Testis (tissue), 3 donors: ENCODE measurements around the gene ACTR1B. TPM values are rescaled to one million over a fixed set of nuclear protein-coding genes. Genes with fewer than 3 reads are reported as not detected.

Experiments used
- DNase-seq: peaks from one replicate; pipeline ENCODE4 v3.0.0-alpha.2; 2019
- H3K27ac ChIP-seq, 2 donors: fragments of 200-600 bp; sonication (generic); one replicate each; pipeline ENCODE4 v1.5.1; 2019
- H3K27me3 ChIP-seq: fragments of 200-600 bp; sonication (generic); one replicate; pipeline ENCODE4 v1.5.1; 2019
- H3K36me3 ChIP-seq: fragments of 200-600 bp; sonication (generic); one replicate; pipeline ENCODE4 v1.5.1; 2017; ENCODE audit warnings: low read depth; ENCODE audit errors: missing control alignments
- H3K4me1 ChIP-seq: fragments of 200-600 bp; sonication (generic); one replicate; pipeline ENCODE4 v1.5.1; 2019
- H3K4me3 ChIP-seq, 2 donors: fragments of 200-600 bp; sonication (generic); one replicate each; pipeline ENCODE4 v1.5.1; 2017 to 2019
- H3K9me3 ChIP-seq: fragments of 200-600 bp; sonication (generic); one replicate; pipeline ENCODE4 v1.5.1; 2017
- CTCF ChIP-seq, 3 experiments: fragments of 450-650 bp in 2 of 3; fragments of 200-600 bp in 1 of 3; sonication (generic) in 1 of 3; IDR thresholded peaks; one replicate each; pipeline ENCODE4 v1.5.1; 2016 to 2019; ENCODE audit warnings: antibody characterized with exemption in 3 of 3, mild to moderate bottlenecking in 2 of 3, moderate library complexity in 1 of 3
- POLR2A ChIP-seq: fragments of 450-650 bp; IDR thresholded peaks from one replicate; pipeline ENCODE4 v1.6.1; 2017; ENCODE audit warnings: antibody characterized with exemption, mild to moderate bottlenecking, moderate library complexity
- WGBS, 2 donors: methylation state at CpG; one replicate each; pipeline ENCODE4 v1.1.5; 2018; 5-methylcytosine and 5-hydroxymethylcytosine counted together
- intact Hi-C: fragments of 100-400 bp; cut with DNase I; formaldehyde crosslinking; loops from one replicate; pipeline ENCODE4 v1.15.1; 2023; ENCODE audit warnings: low total_unique reads
- polyA plus RNA-seq: library from polyadenylated mRNA; stranded (reverse); fragments of 350-450 nt; fragmentation: Illumina TruSeq; extraction: RNeasy Lipid Tissue Mini Kit (QIAGEN cat#74804); gene quantifications from one replicate; pipeline ENCODE4 v1.2.3, GENCODE V29; 2014; ENCODE audit warnings: low read depth, low replicate concordance; ENCODE audit not compliant: insufficient read depth
- total RNA-seq, 2 donors: library from RNA; depleted of rRNA; stranded (reverse); fragments of >200 nt; gene quantifications; one replicate each; pipeline ENCODE4 v1.2.3, GENCODE V29; 2016

Gene ACTR1B
- total and polyA plus RNA-seq, 3 donors from 2014 or later = 43.0 to 81.0 (median 56.3) TPM

- Histone ChIP-seq H3K27ac (no peak overlapping the region), H3K9me3 (no peaks in the 10 kb centered on the region), H3K36me3 (no peaks in the 10 kb centered on the region), H3K27me3 (no peaks in the 10 kb centered on the region), H3K4me3 (no peak overlapping the region), H3K4me1 (no peaks in the 10 kb centered on the region)
- TF ChIP-seq POLR2A (no peak), CTCF (IDR thresholded peaks at IDR 0.05) (no peak)
- no peak for DNase-seq
- intact Hi-C loops = no loop called here
- WGBS, 2 donors = 88 to 96% methylated on average over 5 of the region's 5 CpGs
Measured at GRCh38 chr2:97654309-97654708, 9.5 kb downstream of the ACTR1B start.

GRCh38 chr2:97653874-97654273 lies 10.0 kb downstream of the ACTR1B start:
- Histone ChIP-seq H3K27me3 (no peaks in the 10 kb centered on the region), H3K36me3 (no peaks in the 10 kb centered on the region), H3K4me3 (no peak overlapping the region), H3K4me1 (no peaks in the 10 kb centered on the region), H3K27ac (no peak overlapping the region), H3K9me3 (no peaks in the 10 kb centered on the region)
- intact Hi-C loops = no loop called here
- no peak for DNase-seq
- TF ChIP-seq CTCF (IDR thresholded peaks at IDR 0.05) = no peak
- TF ChIP-seq POLR2A = no peak
- WGBS, 2 donors = 88 to 93% methylated on average over 1 of the region's 1 CpG

GRCh38 chr2:97653473-97653872 lies 10.4 kb downstream of the ACTR1B start:
- DNase-seq = no peak
- Histone ChIP-seq H3K4me1 (no peaks in the 10 kb centered on the region), H3K4me3 (no peak overlapping the region), H3K9me3 (no peaks in the 10 kb centered on the region), H3K36me3 (no peaks in the 10 kb centered on the region), H3K27me3 (no peaks in the 10 kb centered on the region), H3K27ac (no peak overlapping the region)
- TF ChIP-seq CTCF (IDR thresholded peaks at IDR 0.05) = no peak
- no peak for TF ChIP-seq POLR2A
- intact Hi-C loops = no loop called here
- 88 to 94% methylated on average over 2 of the region's 2 CpGs for WGBS, 2 donors

- Histone ChIP-seq H3K4me1 (peaks cover 6% of the 10 kb centered on the region), H3K27ac (no peak overlapping the region), H3K4me3 (no peak overlapping the region), H3K36me3 (no peaks in the 10 kb centered on the region), H3K9me3 (no peaks in the 10 kb centered on the region), H3K27me3 (no peaks in the 10 kb centered on the region)
- no peak for DNase-seq
- 75 to 78% methylated on average over 4 of the region's 4 CpGs for WGBS, 2 donors
- intact Hi-C loops = no loop called here
- no peak for TF ChIP-seq POLR2A
- TF ChIP-seq CTCF (IDR thresholded peaks at IDR 0.05) = no peak
Measured at GRCh38 chr2:97651114-97651513, 12.7 kb downstream of the ACTR1B start.

- H3K27me3 ChIP-seq = no peaks in the 10 kb centered on the region
- TF ChIP-seq POLR2A (no peak), CTCF (IDR thresholded peaks at IDR 0.05) (no peak)
- intact Hi-C loops = no loop called here
- H3K4me1 ChIP-seq = peaks cover 6% of the 10 kb centered on the region
- WGBS, 2 donors = 37 to 67% methylated on average over 4 of the region's 4 CpGs
- no peaks in the 10 kb centered on the region for H3K36me3 ChIP-seq
- peak overlapping the region in 1 of 2 donors; percentile 96 for H3K4me3 ChIP-seq
- H3K9me3 ChIP-seq = no peaks in the 10 kb centered on the region
- H3K27ac ChIP-seq = no peak overlapping the region
- DNase-seq = no peak
Measured at GRCh38 chr2:97646977-97647376, 16.9 kb downstream of the ACTR1B start.
